ENCODE results near the gene ZEB1.

ZEB1 gene

DNA sequence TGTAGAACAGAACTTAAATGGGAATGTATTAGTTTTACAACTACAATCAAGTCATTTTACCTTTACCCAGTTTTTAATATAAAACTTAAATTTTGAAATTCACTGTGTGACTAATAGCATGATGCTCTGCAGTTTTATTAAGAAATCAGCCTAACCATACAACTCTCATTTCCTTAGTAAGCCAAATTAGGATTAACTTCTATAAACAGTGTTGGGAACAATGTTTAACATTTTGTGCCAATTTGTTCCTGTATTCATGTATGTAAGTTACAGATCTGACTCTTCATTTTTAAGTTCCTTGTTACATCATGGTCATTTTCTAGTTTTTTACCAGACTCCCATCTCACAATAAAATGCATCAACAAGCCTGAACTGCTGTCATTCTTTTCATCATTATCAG, 209.8 kb downstream of the ZEB1 start:
- H3K9ac ChIP-seq (ENCODE audit: low read length): no peak overlapping the region
- TF ChIP-seq EZH2phosphoT487 (IDR thresholded peaks at IDR 0.05; ENCODE audit: low read length) (no peak), EZH2 (optimal IDR thresholded peaks at IDR 0.05; ENCODE audit: low read depth, low read length) (no peak)
- TF ChIP-seq, protein P1, sequence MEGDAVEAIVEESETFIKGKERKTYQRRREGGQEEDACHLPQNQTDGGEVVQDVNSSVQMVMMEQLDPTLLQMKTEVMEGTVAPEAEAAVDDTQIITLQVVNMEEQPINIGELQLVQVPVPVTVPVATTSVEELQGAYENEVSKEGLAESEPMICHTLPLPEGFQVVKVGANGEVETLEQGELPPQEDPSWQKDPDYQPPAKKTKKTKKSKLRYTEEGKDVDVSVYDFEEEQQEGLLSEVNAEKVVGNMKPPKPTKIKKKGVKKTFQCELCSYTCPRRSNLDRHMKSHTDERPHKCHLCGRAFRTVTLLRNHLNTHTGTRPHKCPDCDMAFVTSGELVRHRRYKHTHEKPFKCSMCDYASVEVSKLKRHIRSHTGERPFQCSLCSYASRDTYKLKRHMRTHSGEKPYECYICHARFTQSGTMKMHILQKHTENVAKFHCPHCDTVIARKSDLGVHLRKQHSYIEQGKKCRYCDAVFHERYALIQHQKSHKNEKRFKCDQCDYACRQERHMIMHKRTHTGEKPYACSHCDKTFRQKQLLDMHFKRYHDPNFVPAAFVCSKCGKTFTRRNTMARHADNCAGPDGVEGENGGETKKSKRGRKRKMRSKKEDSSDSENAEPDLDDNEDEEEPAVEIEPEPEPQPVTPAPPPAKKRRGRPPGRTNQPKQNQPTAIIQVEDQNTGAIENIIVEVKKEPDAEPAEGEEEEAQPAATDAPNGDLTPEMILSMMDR (IDR thresholded peaks at IDR 0.05; ENCODE audit: low read length): no peak
- no peaks in the 10 kb centered on the region for H3K9me2 ChIP-seq (replicated peaks; ENCODE audit: insufficient read depth, low read length)
- no peaks in the 10 kb centered on the region for H3K36me3 ChIP-seq (replicated peaks; ENCODE audit: insufficient read depth, low read length)
- no peaks in the 10 kb centered on the region for H3K4me1 ChIP-seq (ENCODE audit: low read length)
- H2AFZ ChIP-seq (ENCODE audit: low read length): no peak overlapping the region
- H3K4me3 ChIP-seq (ENCODE audit: low read length): no peak overlapping the region
- no peaks in the 10 kb centered on the region for H3K79me2 ChIP-seq (ENCODE audit: low read length)
- no peak overlapping the region for H3K27ac ChIP-seq (ENCODE audit: low read length)
- DNase-seq: no peak
- no peaks in the 10 kb centered on the region for H3K27me3 ChIP-seq (replicated peaks; ENCODE audit: insufficient read depth, low read length)
- no peak overlapping the region for H3K4me2 ChIP-seq (ENCODE audit: low read depth, low read length)
- H4K20me1 ChIP-seq (ENCODE audit: insufficient read depth, low read length): no peaks in the 10 kb centered on the region
- H3F3A ChIP-seq (ENCODE audit: insufficient read depth, low read length): no peaks in the 10 kb centered on the region
- H3K9me3 ChIP-seq (replicated peaks; ENCODE audit: insufficient read depth, low read length): no peaks in the 10 kb centered on the region

- Histone ChIP-seq H3K9ac (ENCODE audit: low read length) (no peak overlapping the region), H3K9me3 (replicated peaks; ENCODE audit: insufficient read depth, low read length) (no peaks in the 10 kb centered on the region), H3K27ac (ENCODE audit: low read length) (no peak overlapping the region), H3K36me3 (replicated peaks; ENCODE audit: insufficient read depth, low read length) (no peaks in the 10 kb centered on the region), H3K4me2 (ENCODE audit: low read depth, low read length) (no peak overlapping the region), H4K20me1 (ENCODE audit: insufficient read depth, low read length) (no peaks in the 10 kb centered on the region), H3F3A (ENCODE audit: insufficient read depth, low read length) (no peaks in the 10 kb centered on the region), H3K79me2 (ENCODE audit: low read length) (no peaks in the 10 kb centered on the region), H3K27me3 (replicated peaks; ENCODE audit: insufficient read depth, low read length) (no peaks in the 10 kb centered on the region), H3K4me3 (ENCODE audit: low read length) (no peak overlapping the region), H3K9me2 (replicated peaks; ENCODE audit: insufficient read depth, low read length) (no peaks in the 10 kb centered on the region), H3K4me1 (ENCODE audit: low read length) (no peaks in the 10 kb centered on the region), H2AFZ (ENCODE audit: low read length) (no peak overlapping the region)
- TF ChIP-seq, protein P1 (IDR thresholded peaks at IDR 0.05; ENCODE audit: low read length): no peak
- TF ChIP-seq EZH2 (optimal IDR thresholded peaks at IDR 0.05; ENCODE audit: low read depth, low read length): no peak
- no peak for TF ChIP-seq EZH2phosphoT487 (IDR thresholded peaks at IDR 0.05; ENCODE audit: low read length)
- DNase-seq: no peak
Observed at GRCh38 chr10:31536302-31536701, 217.3 kb downstream of the ZEB1 start.

DNA sequence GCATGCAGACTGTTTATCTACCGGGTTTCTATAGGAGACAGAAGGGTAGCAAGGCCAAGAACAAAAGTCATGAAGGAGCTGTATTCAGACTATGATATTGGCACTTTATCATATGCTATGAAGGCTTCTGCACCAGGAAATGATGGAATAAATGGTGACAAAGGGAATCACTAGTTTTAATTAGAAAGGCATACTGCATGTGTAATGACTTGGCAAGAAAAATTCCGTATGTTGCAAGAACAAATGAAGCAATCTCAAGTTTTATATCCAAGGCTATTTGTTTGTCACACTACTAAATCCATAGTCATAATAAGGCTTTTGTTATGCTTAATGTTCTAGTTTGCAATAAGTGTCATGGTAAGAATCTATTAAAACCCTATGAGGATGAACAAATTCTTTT, 230.9 kb downstream of the ZEB1 start:
- DNase-seq: no peak
- no peak overlapping the region for H3K4me3 ChIP-seq (ENCODE audit: low read length)
- H3K9ac ChIP-seq (ENCODE audit: low read length): no peak overlapping the region
- no peaks in the 10 kb centered on the region for H3K36me3 ChIP-seq (replicated peaks; ENCODE audit: insufficient read depth, low read length)
- H4K20me1 ChIP-seq (ENCODE audit: insufficient read depth, low read length): no peaks in the 10 kb centered on the region
- TF ChIP-seq EZH2phosphoT487 (IDR thresholded peaks at IDR 0.05; ENCODE audit: low read length) (no peak), EZH2 (optimal IDR thresholded peaks at IDR 0.05; ENCODE audit: low read depth, low read length) (no peak)
- TF ChIP-seq, protein P1 (IDR thresholded peaks at IDR 0.05; ENCODE audit: low read length): no peak
- H3K9me3 ChIP-seq (replicated peaks; ENCODE audit: insufficient read depth, low read length): no peaks in the 10 kb centered on the region
- H3K9me2 ChIP-seq (replicated peaks; ENCODE audit: insufficient read depth, low read length): no peaks in the 10 kb centered on the region
- no peaks in the 10 kb centered on the region for H3K79me2 ChIP-seq (ENCODE audit: low read length)
- H3K4me2 ChIP-seq (ENCODE audit: low read depth, low read length): no peak overlapping the region
- no peaks in the 10 kb centered on the region for H3K27me3 ChIP-seq (replicated peaks; ENCODE audit: insufficient read depth, low read length)
- no peaks in the 10 kb centered on the region for H3F3A ChIP-seq (ENCODE audit: insufficient read depth, low read length)
- H2AFZ ChIP-seq (ENCODE audit: low read length): no peak overlapping the region
- no peaks in the 10 kb centered on the region for H3K4me1 ChIP-seq (ENCODE audit: low read length)
- no peak overlapping the region for H3K27ac ChIP-seq (ENCODE audit: low read length)
